Tibial nerve (tissue), 4 donors: ENCODE measurements around the gene SEMA3A.

Experiments
- EP300 ChIP-seq, 2 donors: sonication (generic); formaldehyde crosslinking; IDR thresholded peaks; one replicate each; pipeline ENCODE4 v1.6.1; 2017; ENCODE audit warnings: antibody characterized with exemption in 2 of 2, mild to moderate bottlenecking in 1 of 2
- POLR2A ChIP-seq, 2 donors: fragments of 450-650 bp; IDR thresholded peaks; one replicate each; pipeline ENCODE4 v1.6.1; 2017; ENCODE audit warnings: antibody characterized with exemption in 2 of 2, mild to moderate bottlenecking in 2 of 2, moderate library complexity in 2 of 2
- TF ChIP-seq, protein P1 (sequence below), 5 experiments: fragments of 200-600 bp in 3 of 5; fragments of 450-650 bp in 2 of 5; sonication (generic) in 3 of 5; IDR thresholded peaks; one replicate each; pipeline ENCODE4 v1.5.1; 2016 to 2019; ENCODE audit warnings: antibody characterized with exemption in 5 of 5, mild to moderate bottlenecking in 3 of 5, moderate library complexity in 2 of 5

GRCh38 chr7:84076219-84076618, 118.4 kb downstream of the SEMA3A start:
- TF ChIP-seq, protein P1, sequence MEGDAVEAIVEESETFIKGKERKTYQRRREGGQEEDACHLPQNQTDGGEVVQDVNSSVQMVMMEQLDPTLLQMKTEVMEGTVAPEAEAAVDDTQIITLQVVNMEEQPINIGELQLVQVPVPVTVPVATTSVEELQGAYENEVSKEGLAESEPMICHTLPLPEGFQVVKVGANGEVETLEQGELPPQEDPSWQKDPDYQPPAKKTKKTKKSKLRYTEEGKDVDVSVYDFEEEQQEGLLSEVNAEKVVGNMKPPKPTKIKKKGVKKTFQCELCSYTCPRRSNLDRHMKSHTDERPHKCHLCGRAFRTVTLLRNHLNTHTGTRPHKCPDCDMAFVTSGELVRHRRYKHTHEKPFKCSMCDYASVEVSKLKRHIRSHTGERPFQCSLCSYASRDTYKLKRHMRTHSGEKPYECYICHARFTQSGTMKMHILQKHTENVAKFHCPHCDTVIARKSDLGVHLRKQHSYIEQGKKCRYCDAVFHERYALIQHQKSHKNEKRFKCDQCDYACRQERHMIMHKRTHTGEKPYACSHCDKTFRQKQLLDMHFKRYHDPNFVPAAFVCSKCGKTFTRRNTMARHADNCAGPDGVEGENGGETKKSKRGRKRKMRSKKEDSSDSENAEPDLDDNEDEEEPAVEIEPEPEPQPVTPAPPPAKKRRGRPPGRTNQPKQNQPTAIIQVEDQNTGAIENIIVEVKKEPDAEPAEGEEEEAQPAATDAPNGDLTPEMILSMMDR (IDR thresholded peaks at IDR 0.05) = no peak
- no peak for TF ChIP-seq POLR2A (IDR thresholded peaks at IDR 0.05)
- TF ChIP-seq EP300 (IDR thresholded peaks at IDR 0.05) = no peak
